Heart left ventricle (tissue), 16 donors: ENCODE measurements around the gene GABRR3. TPM values are rescaled to one million over a fixed set of nuclear protein-coding genes. Genes with fewer than 3 reads are reported as not detected.

ENCODE experiments used
- ATAC-seq, 4 donors: fragments of 200-7000 bp; cut with Tn5 transposase; one replicate each; pipeline ENCODE4 v1.9.1; 2020 to 2022; ENCODE audit warnings: moderate library complexity in 4 of 4, mild to moderate bottlenecking in 3 of 4, moderate number of reproducible peaks in 1 of 4
- DNase-seq, 5 donors: peaks; one replicate each; pipeline ENCODE4 v3.0.0-alpha.2; 2020
- H3K27ac ChIP-seq, 12 donors: fragments of 200-600 bp; sonication (generic) in 4 of 12; one replicate each; pipeline versions ENCODE4 v1.5.0 to v1.8.0; 2016 to 2022; ENCODE audit warnings: mild to moderate bottlenecking in 2 of 12
- H3K27me3 ChIP-seq, 9 donors: fragments of 200-600 bp; sonication (generic) in 2 of 9; one replicate each; pipeline versions ENCODE4 v1.5.1 to v1.8.0; 2016 to 2022; ENCODE audit warnings: mild to moderate bottlenecking in 3 of 9
- H3K36me3 ChIP-seq, 9 donors: fragments of 200-600 bp; sonication (generic) in 2 of 9; one replicate each; pipeline versions ENCODE4 v1.5.0 to v1.8.0; 2018 to 2022; ENCODE audit warnings: mild to moderate bottlenecking in 2 of 9
- H3K4me1 ChIP-seq, 12 donors: fragments of 200-600 bp; sonication (generic) in 4 of 12; one replicate each; pipeline versions ENCODE4 v1.5.0 to v1.8.0; 2016 to 2022; ENCODE audit warnings: mild to moderate bottlenecking in 3 of 12
- H3K4me3 ChIP-seq, 12 donors: fragments of 200-600 bp; sonication (generic) in 4 of 12; one replicate each; pipeline versions ENCODE4 v1.5.0 to v1.8.0; 2017 to 2022; ENCODE audit warnings: mild to moderate bottlenecking in 9 of 12, moderate library complexity in 4 of 12
- H3K9me3 ChIP-seq, 12 donors: fragments of 200-600 bp; sonication (generic) in 4 of 12; one replicate each; pipeline versions ENCODE4 v1.5.0 to v1.8.0; 2016 to 2022; ENCODE audit warnings: mild to moderate bottlenecking in 1 of 12
- POLR2A ChIP-seq, 2 donors: fragments of 450-650 bp; IDR thresholded peaks; one replicate each; pipeline ENCODE4 v1.6.1; 2017; ENCODE audit warnings: antibody characterized with exemption in 2 of 2, mild to moderate bottlenecking in 2 of 2, moderate library complexity in 2 of 2
- WGBS, 4 donors: extraction: QIAGEN DNeasy Blood & Tissue Kit in 2 of 4; methylation state at CpG; one replicate each; pipeline versions ENCODE4 v1.1.5 to v1.1.7; 2013 to 2018; 5-methylcytosine and 5-hydroxymethylcytosine counted together
- intact Hi-C, 10 donors: fragments of 100-400 bp; cut with DNase I; formaldehyde crosslinking; loops; one replicate each; pipeline versions ENCODE4 v1.11.1 to v1.14.2; 2022
- polyA plus RNA-seq, 2 donors: library from polyadenylated mRNA; stranded (reverse); fragments of 200-250 nt; gene quantifications; one replicate each; pipeline ENCODE4 v1.2.3, GENCODE V29; 2013
- total RNA-seq, 9 donors: library from RNA; depleted of rRNA in 2 of 9; stranded (reverse); fragments of >200 nt in 2 of 9; fragmentation: NEBNext Ultra II Directional in 3 of 9; extraction: Animal tissue kit (Norgen Biotek cat#: 25700) in 3 of 9; gene quantifications; one replicate each; pipeline versions ENCODE4 v1.1.0 to v1.2.4, GENCODE V29; 2016 to 2023
- TF ChIP-seq, protein P1 (sequence below), 12 donors: fragments of 200-600 bp; sonication (generic) in 4 of 12; IDR thresholded peaks; one replicate each; pipeline versions ENCODE4 v1.5.0 to v1.8.0; 2018 to 2022; ENCODE audit warnings: antibody characterized with exemption in 12 of 12, mild to moderate bottlenecking in 5 of 12
- donor health status: ischemic (EF 13 %, LVEDD 7.1; RV severe dilation, severe dysfunction).
- donor health status: healthy with polysubstance abuse.
- donor health status: DM: no; HTN: yes; CAD: no.
- donor health status: DM: no; HTN: no; CAD: no.
- donor health status: ischemic (EF 25% LVEDD 6.9; RV normal size, moderate dysfunction).
- donor health status: ischemic (EF 25% LVEDD 5.7; RV mildly dilated, moderate dysfunction).
- donor health status: healthy.
- donor health status: DM: yes; HTN: yes; CAD: no.
- donor health status: ischemic (EF 35%, LVEDD 5.7; RV mildly dilated, moderate dysfunction).
- donor health status: nonischemic (EF 11% LVEDD 7.7; RV severe dilation, severe dysfunction).
- donor health status: DM: yes; HTN: yes; CAD: no.
- donor health status: PGD.
- donor health status: ischemic (EF 29% LVEDD 5.4; RV normal size, mild dysfunction).
- donor health status: nonischemic (EF 23%, LVEDD 6.1; RV moderate dilation, normal function).

Gene GABRR3
- total and polyA plus RNA-seq, 11 donors: not detected

GRCh38 chr3:97949743-97950142, 85.4 kb downstream of the GABRR3 start:
- peaks cover 0 to 100% (median 92%) of the 10 kb centered on the region in 9 donors for H3K36me3 ChIP-seq
- TF ChIP-seq, protein P1, sequence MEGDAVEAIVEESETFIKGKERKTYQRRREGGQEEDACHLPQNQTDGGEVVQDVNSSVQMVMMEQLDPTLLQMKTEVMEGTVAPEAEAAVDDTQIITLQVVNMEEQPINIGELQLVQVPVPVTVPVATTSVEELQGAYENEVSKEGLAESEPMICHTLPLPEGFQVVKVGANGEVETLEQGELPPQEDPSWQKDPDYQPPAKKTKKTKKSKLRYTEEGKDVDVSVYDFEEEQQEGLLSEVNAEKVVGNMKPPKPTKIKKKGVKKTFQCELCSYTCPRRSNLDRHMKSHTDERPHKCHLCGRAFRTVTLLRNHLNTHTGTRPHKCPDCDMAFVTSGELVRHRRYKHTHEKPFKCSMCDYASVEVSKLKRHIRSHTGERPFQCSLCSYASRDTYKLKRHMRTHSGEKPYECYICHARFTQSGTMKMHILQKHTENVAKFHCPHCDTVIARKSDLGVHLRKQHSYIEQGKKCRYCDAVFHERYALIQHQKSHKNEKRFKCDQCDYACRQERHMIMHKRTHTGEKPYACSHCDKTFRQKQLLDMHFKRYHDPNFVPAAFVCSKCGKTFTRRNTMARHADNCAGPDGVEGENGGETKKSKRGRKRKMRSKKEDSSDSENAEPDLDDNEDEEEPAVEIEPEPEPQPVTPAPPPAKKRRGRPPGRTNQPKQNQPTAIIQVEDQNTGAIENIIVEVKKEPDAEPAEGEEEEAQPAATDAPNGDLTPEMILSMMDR (IDR thresholded peaks at IDR 0.05): no peak
- no peak for TF ChIP-seq POLR2A (IDR thresholded peaks at IDR 0.05)
- intact Hi-C loops: loop anchor here in 4 of 10 donors (5.0 to 10.0 kb wide), 2 partner anchors 152 to 155 kb away; no protein-coding TSS in a partner anchor

DNA sequence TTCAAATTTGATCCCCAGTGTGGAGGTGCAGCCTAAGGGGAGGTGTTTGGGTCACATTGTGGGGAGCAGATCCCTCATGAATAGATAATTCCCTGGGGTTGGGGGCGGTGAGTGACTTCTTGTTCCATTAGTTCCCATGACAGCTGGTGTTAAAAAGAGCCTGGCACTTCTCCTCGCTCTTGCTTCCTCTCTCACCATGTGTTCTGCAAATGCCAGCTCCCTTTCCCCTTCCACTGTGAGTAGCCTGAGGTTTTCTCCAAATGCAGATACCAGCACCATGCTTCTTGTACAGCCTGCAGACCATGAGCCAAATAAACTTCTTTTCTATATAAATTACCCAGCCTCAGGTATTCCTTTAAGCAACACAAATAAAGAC, 86.0 kb downstream of the GABRR3 start:
- H3K27me3 ChIP-seq: no peaks in the 10 kb centered on the region
- DNase-seq: no peak
- H3K4me1 ChIP-seq: no peaks in the 10 kb centered on the region
- no peak overlapping the region for H3K4me3 ChIP-seq
- ATAC-seq: no peak
- TF ChIP-seq POLR2A (IDR thresholded peaks at IDR 0.05): no peak
- TF ChIP-seq, protein P1 (IDR thresholded peaks at IDR 0.05): no peak
- H3K27ac ChIP-seq: no peak overlapping the region
- intact Hi-C loops: loop anchor here in 3 of 10 donors (10.0 kb wide), 1 partner anchor 154 kb away; no protein-coding TSS in a partner anchor
- H3K9me3 ChIP-seq: no peaks in the 10 kb centered on the region
- H3K36me3 ChIP-seq: peaks cover 0 to 100% (median 93%) of the 10 kb centered on the region in 9 donors
- 76 to 87% (median 83%) methylated on average over 2 of the region's 2 CpGs for WGBS, 4 donors

More at GRCh38 chr3:97949743-97950142, 85.4 kb downstream of the GABRR3 start:
- no peak overlapping the region for H3K27ac ChIP-seq
- H3K4me1 ChIP-seq: no peaks in the 10 kb centered on the region
- no peaks in the 10 kb centered on the region for H3K27me3 ChIP-seq
- no peaks in the 10 kb centered on the region for H3K9me3 ChIP-seq
- no peak overlapping the region for H3K4me3 ChIP-seq
- DNase-seq: no peak
- ATAC-seq: no peak
- 72 to 80% (median 75%) methylated on average over 5 of the region's 5 CpGs for WGBS, 4 donors

DNA sequence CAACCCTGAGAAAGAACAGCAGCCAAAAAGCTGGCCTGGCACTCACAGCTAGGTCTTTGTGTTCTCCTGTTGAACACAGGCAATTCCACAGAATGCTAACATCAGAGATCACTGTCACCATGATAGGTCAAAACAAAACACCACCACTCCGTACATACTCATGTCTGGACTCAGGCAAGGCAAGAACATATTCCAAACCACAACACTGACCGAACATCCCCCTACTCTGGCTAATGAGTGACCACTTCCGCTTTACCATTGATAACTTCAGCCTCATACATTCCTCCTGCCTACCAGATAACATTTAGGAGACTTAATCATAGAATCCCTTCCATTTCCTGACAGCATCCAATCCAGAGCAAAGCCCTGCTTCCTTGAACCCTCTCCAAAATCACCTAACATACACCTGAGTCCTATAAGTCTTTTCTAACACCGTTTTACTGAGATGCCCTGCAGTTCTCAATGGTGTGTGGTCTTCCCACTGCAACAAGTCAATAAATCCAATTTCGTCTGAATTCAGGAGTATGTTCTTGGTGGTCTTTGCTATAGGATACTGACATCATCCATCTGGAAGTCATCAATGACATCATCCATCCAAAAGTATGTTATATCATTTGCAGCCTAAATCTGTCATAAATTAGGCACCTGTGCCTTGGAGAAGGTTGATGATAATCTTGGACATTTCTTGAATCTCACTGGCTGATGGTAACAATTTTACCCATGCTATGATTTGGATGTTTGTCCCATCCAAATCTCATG, 86.6 kb downstream of the GABRR3 start:
- Histone ChIP-seq H3K9me3 (no peaks in the 10 kb centered on the region), H3K4me1 (no peaks in the 10 kb centered on the region), H3K36me3 (peaks cover 0 to 100% (median 93%) of the 10 kb centered on the region in 9 donors), H3K27ac (no peak overlapping the region), H3K27me3 (no peaks in the 10 kb centered on the region), H3K4me3 (no peak overlapping the region)
- 82 to 90% (median 85%) methylated on average over 5 of the region's 5 CpGs for WGBS, 4 donors
- TF ChIP-seq, protein P1 (IDR thresholded peaks at IDR 0.05): no peak
- no peak for TF ChIP-seq POLR2A (IDR thresholded peaks at IDR 0.05)
- intact Hi-C loops: loop anchor here in 3 of 10 donors (10.0 kb wide), 1 partner anchor 154 kb away; no protein-coding TSS in a partner anchor
- no peak for DNase-seq
- no peak for ATAC-seq

GRCh38 chr3:97942801-97943546, 92.1 kb downstream of the GABRR3 start:
- 80 to 88% (median 80%) methylated on average over 4 of the region's 4 CpGs for WGBS, 4 donors
- TF ChIP-seq, protein P1 (IDR thresholded peaks at IDR 0.05): no peak
- TF ChIP-seq POLR2A (IDR thresholded peaks at IDR 0.05): no peak
- Histone ChIP-seq H3K36me3 (peaks cover 0 to 100% (median 94%) of the 10 kb centered on the region in 9 donors), H3K27me3 (no peaks in the 10 kb centered on the region), H3K9me3 (no peaks in the 10 kb centered on the region), H3K27ac (no peak overlapping the region), H3K4me3 (no peak overlapping the region), H3K4me1 (no peaks in the 10 kb centered on the region)
- DNase-seq (no peak), ATAC-seq (no peak)
- intact Hi-C loops: loop anchor here in 4 of 10 donors (5.0 to 10.0 kb wide), 2 partner anchors 146 to 148 kb away; no protein-coding TSS in a partner anchor
